Measurements from ENCODE around the gene SPRN.
"Not testable (repeated sequence)": the region's sequence is repeated elsewhere in the genome, so short reads cannot be mapped to it uniquely, and the experiment has no call there.

Gene SPRN

GRCh38 chr10:133424601-133425000, at the start of gene SPRN:
Gene SPRN, minus strand, starts transcription at chr10:133424625. Its CDS starts 944 bp downstream, at chr10:133423681.
- not testable (repeated sequence) for DNase-seq (ENCODE audit: low read depth)

- no peak for DNase-seq (ENCODE audit: low read depth)
Observed at GRCh38 chr10:133474027-133474426, 49.6 kb upstream of the SPRN start.

DNA sequence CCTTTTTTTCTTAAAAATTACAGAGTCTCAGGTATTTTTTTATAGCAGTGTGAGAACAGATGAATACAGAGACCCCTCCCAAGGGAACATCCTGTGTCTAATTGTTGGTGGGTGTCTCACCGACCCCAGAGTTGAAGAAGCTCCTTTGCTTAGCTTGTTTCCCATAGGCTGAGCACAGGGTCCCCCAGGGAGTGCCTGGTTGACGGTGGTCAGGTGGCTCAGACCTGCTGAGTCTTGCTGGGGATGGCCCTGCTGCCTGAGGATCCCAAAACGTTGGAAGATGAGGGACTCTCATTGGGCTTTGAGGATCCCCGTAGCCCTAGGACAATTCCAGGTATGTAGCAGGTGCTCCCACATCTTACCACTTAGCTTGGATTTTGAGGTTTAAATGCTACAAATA, 48.8 kb upstream of the SPRN start:
- DNase-seq (ENCODE audit: low read depth): no peak

DNA sequence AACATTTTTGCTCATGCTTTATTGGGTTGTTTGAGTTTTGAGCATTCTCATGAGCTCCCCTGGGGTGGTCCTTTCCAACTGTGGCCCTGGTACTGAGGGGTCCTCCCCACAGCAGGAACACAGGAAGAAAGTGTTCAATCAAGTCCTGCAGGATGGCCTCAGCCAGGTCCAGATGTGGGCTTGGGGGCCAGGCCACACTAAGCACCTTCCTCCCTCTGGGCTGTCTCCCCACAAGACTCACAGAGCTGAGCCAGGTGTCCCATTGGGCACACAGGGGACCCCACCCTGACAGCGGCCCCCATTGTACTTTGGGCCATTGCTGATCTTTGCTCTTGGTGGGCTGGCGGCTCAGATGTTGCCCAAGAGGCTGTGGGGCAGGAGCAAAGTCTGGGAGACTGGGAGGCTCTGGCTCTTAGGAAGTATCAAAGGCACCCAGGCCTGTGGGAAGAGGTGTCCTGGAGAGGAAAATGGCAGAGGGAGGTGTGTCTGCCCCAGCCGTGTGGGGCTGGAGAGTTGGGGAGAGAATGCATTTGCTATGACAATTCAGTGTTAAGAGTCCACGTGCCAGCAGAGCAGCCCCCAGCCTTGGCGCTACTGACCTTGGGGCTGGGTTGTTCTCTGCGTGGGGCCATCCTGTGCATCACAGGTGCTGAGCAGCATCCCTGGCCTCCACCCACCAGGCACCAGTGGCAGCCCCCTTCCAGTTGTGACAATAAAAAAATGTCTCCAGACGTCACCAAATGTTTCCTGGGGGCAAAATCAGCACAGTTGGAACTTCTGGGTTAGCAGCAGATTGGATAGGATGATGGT, 47.1 kb upstream of the SPRN start:
- DNase-seq (ENCODE audit: low read depth): no peak

DNA sequence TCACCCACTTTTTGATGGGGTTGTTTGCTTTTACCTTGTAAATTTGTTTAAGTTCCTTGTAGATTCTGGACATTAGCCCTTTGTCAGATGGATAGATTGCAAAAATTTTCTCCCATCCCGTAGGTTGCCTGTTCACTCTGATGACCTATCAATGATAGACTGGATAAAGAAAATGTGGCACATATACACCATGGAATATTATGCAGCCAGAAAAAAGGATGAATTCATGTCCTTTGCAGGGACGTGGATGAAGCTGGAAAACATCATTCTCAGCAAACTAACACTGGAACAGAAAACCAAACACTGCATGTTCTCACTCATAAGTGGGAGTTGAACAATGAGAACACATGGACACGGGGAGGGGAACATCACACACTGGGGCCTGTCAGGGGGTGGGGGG, 44.8 kb upstream of the SPRN start:
- DNase-seq (ENCODE audit: low read depth): not testable (repeated sequence)

DNA sequence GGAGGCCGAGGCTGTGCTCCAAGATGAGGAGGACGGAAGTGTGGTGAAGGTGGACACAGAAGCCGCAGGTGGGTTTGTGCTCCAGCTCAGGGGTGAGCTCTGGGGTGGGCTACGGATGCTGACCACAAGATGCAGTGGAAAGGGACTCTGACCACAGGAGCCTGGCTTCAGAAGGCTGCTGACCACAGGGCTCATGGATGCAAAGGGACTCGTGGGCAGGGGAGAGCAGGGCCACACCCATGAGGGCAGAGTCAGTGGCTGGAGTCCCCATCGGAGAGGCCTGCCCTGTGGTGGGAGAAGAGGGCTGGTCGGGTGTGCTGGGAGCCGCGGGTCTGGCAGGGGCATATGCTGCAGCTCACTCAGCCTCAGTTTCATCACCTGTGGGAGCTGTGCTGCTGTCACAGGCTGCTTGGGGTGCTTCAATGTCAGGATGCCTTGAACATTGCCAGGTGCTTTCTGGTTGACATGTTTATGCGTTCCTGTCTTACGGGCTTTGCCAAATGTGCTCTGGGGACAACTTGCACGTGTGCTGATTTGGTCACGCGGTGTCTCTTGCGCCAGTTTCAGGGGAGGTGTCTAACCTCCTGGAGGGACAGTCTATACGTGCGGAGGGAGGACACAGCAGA, 43.0 kb upstream of the SPRN start:
- DNase-seq (ENCODE audit: low read depth): no peak

DNA sequence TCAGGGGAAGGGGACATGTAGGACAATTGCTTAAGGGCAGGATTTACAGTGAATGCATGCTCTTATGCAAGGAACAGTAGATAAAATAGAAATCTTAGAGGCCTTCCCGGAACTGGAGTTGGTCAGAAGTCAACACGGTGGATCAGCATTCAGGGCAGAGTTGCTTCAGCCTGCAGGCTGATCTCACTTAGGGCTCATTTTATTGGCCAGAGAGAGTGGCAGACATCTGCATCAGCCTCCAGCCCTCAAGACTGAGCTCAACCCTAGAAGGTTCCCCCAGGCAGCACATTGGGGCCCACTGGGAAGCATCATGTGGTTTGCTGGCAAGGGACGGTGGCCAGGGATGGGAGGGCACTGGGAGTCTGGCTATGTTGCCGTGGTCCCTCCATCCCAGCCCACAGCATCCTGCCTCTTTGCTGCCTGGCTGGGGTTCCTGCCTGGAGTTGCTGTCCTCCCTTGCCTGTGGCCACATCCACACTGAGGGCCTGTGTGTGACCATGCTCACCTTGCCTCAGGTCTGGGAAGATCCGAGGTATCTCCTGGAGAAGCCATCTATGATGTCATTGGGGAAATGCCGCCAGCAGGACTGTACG, 42.4 kb upstream of the SPRN start:
- no peak for DNase-seq (ENCODE audit: low read depth)

- DNase-seq (ENCODE audit: low read depth): no peak
Observed at GRCh38 chr10:133465950-133466474, 41.6 kb upstream of the SPRN start.

DNA sequence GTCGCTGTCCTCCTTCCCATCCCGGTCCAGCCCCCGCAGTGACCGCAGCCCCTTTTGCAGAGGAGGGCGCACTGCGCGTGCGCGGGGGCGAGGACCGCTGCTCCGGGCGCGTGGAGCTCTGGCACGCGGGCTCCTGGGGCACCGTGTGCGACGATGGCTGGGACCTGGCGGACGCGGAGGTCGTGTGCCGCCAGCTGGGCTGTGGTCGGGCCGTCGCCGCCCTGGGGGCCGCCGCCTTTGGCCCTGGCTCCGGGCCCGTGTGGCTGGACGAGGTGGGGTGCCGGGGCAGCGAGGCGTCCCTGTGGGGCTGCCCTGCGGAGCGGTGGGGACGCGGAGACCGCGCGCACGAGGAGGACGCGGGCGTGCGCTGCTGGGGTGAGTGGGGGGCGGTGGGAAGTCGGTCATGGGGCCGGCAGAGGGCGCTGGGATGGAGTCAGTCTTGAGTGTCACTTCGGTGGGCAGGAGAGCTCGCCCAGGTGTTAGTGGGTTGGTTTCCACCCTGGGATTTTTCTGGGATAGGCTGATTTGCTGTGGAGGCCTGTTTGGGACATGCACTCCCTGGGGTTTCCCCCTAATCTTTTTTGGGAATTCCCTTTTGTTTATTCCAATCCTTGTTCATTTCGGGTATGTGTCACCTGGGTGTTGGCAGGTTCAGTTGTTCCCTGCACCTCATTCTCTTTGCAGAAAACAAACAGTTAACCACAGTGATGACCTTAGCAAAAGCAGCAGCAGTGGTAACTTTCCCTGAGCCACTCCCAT, 40.9 kb upstream of the SPRN start:
- DNase-seq (ENCODE audit: low read depth): no peak

DNA sequence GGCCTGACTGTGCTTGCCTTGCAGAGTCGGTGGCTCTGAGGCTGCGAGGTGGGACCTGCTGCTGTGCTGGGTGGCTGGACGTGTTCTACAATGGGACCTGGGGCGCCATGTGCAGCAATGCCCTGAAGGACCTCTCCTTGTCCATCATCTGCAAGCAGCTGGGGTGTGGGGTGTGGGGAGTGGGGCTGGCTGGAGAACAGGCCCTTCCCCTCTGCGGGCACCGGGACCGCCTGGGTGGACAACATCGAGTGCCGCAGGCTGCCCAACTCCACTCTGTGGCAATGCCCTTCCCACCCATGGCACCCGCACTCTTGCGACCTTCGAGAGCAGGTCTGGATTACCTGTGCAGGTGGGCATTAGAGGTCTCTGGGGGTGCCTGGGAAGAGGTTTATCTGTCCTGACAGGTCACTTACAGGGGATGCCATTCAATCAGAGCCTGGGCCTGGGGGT, 40.2 kb upstream of the SPRN start:
- DNase-seq (ENCODE audit: low read depth): no peak

DNA sequence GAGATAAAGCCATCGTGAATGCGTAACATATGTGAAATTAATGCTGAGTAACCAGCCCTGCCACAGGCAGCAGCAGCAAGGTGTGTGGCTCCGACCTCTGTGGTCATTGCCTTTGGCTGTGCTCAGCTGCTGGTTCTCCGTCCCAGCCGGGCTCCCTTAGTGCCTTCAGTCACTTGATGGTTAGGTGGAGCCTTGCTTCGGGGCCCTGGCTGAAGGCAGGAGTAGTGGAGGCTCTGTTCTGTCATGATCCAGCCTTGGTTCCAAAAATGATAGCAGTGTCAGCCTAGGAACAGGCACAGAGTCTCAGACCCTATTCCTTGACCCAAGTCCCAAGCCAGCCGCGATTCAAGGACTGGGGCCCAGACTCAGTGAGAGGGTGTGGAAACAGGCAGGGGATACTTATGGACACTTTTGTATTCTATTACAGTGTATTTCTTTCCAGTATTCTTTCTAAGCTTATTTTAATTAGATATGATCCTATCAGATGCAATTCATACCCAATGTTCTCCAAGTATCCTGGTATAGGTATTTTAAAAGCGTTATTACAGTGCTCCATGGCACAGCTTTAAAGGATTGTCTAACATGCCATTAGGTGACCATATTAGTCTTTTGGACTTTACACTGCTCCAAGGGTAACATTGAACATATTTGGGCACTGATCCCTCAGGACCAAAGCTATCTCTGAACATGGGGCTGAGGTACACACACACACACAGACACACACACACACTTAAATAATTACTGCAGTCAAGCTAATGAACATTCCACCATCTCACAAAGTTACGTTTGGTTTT, 38.3 kb upstream of the SPRN start:
- no peak for DNase-seq (ENCODE audit: low read depth)

DNA sequence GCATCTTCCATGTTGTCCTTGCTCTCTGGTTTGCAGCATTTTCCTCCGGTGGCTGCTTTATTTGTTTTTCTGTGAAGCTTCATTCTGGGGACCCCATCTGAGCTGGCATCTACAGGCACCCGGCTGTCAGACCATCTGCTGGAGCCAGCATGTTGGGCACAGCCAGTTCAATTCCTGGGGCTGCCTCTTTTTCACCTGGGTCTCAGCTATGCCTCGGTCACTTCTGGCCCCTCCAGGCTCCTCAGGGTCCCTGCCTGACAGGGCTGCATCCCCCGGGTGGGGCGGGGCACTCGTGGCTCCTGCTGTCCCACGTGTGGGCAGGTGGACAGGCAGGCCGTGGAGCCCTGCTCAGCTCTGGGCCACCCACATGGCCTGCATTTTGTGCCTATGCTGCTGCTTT, 37.4 kb upstream of the SPRN start:
- no peak for DNase-seq (ENCODE audit: low read depth)

DNA sequence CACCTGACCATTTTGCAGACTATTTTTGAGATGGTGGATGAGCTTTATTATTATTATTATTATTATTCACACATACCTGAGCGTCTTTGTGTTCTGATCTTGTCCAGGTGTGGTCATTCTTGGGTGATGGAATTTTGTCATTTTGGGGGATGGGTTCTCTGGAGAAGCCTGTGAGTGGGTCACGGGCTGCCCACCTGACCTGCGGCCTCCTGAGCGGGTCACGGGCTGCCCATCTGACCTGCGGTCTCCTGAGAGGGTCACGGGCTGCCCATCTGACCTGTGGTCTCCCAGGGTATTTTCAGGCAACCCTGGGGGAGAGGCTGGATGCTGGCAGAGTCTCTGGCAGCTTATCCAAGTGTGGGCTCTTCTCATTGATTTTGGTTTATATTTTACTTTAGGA, 36.6 kb upstream of the SPRN start:
- no peak for DNase-seq (ENCODE audit: low read depth)

GRCh38 chr10:133460208-133460769, 35.9 kb upstream of the SPRN start:
- no peak for DNase-seq (ENCODE audit: low read depth)

GRCh38 chr10:133459454-133460207, 35.2 kb upstream of the SPRN start:
- no peak for DNase-seq (ENCODE audit: low read depth)

DNA sequence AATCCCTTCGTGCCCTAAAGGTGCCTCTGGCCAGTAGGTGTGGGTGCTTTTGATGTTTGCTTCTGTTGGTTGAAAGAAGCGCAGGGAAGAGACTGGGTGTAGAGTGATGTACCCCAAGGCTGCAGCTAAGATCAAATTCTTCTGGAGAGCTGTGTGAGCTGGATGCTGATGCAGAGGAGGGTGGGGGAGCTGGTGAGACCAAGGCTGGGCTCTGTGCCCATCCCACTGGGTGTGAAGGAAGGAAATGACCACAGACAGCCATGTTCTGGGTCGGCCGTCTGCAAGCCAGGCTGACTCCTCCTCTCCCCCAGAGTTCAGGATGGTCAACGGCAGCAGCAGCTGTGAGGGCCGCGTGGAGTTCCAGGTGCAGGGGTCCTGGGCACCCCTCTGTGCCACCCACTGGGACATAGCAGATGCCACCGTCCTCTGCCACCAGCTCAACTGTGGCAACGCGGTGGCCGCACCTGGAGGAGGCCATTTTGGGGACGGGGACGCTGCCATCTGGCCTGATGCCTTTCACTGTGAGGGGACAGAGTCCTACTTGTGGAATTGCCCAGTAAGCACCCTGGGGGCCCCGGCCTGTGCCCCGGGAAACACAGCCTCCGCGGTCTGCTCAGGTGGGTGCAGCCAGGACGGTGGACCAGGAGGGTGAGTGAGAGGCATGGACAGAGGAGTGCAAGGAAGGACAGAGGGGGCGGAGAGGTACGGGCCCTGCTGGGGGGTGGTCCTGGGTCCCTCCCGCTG, 34.5 kb upstream of the SPRN start:
- no peak for DNase-seq (ENCODE audit: low read depth)

DNA sequence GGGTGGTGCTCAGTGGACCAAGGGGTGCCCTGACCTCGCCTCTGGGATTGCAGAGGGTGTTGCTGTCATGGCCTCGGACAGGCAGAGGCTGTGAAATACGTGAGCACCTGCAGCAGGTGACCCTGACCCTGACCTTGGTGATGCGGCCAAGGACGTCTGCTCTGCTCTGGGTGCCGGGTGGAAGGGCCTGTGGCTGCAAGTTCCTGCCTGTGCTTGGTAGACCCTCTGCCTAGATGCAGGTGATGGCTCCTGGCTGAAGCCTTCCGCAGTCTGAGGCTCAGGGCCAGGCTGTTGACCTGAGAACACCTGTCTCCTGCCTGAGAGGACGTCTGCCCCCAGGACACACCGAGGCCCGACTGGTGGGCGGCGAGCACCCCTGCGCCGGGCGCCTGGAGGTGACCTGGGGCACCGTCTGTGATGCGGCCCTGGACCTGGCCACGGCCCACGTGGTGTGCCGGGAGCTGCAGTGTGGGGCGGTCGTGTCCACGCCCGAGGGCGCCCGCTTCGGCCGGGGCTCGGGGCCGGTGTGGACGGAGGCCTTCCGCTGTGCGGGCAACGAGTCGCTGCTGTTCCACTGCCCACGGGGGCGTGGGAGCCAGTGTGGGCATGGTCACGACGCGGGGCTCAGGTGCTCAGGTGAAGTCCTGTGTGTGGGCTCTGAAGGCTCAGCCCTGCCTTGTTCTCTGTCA, 33.7 kb upstream of the SPRN start:
- no peak for DNase-seq (ENCODE audit: low read depth)

DNA sequence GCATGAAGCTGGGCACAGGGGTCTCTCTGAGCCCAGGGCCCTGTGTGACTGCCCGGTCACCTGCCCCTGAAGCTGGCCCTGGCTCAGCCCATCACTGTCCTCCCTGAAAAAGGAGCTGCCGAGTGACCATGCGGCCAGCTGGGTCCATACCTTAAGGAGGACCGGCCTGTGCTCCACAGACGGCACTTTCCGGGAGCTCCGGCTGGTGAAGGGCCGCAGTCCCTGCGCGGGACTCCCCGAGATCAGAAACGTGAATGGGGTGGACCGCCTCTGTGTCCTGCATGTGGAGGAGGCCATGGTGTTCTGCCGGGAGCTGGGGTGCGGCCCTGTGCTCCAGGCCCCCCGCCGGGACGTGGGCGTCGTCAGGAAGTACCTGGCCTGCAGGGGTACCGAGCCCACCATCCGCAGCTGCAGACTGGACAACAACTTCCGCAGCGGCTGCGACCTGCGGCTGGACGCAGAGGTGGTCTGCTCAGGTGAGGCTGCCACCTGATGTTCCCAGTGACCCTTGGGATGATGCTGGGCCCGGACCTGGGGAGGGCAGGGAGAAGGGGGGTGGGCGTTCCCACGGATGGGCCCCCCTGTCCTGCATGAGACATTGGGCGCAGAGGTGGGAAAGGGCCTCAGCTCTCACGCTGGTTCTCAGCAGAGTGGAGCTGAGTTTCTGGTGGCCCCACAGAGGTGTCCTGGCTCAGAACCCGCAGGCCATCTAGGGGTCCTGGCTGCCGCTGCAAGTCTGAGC, 32.8 kb upstream of the SPRN start:
- no peak for DNase-seq (ENCODE audit: low read depth)

Measured in activated T-cell treated with anti-CD3 and anti-CD28 coated beads for 24 hours (primary cell).